Left renal cortex interstitium (tissue), 4 donors: ENCODE results near the gene COLQ. TPM values are rescaled to one million over a fixed set of nuclear protein-coding genes. Genes with fewer than 3 reads are reported as not detected.

Experiments
- DNase-seq, 4 donors: peaks; one replicate each; pipeline ENCODE4 v3.0.0-alpha.2; 2013; ENCODE audit warnings: low read depth in 4 of 4, low spot score in 2 of 4, missing footprints in 1 of 4
- polyA plus RNA-seq, 4 donors: library from polyadenylated mRNA; unstranded; fragments of 120-200 nt; gene quantifications; one replicate each; pipeline ENCODE4 v1.2.1, GENCODE V29; 2013; ENCODE audit not compliant: insufficient read length in 4 of 4

Gene COLQ
- polyA plus RNA-seq, 4 donors = 3.0 to 13.5 (median 7.4) TPM

DNA sequence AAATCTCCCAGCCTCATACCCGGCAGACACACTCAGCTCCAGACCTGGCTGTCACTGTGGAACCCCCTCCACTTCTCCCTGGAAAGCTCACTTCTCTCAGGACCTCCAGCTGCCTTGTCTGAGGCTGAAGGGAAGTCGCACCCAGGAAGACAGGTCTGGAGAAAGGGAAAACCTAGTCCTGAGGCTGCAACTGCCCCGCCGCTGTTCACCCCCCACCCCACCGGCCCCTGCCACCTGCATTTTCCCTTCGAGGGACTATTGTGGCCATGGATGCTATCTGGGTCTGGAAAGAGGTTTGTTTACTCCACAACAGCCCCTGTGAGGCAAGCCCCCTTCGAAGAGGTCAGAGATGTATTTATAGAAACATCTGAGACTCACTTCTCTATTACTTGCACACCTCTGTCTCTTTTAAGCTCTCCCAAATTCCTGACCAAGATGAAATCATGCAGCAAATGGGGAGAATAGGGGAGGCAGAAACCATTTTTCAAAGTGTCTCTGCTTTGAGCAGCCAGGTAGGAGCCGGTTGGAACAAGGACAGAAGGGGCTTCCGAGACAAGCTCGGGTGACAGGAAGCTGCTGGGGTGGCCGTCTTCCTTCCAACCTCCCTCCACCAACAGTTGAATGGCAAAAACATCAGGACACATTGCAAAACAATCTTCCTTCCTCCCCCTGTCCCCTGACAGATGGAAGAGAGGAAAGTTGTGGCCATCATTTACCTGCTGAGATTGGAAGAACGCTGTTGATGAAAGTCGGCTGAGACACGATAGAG, 518 bp downstream of the COLQ start:
- DNase-seq = no peak

DNA sequence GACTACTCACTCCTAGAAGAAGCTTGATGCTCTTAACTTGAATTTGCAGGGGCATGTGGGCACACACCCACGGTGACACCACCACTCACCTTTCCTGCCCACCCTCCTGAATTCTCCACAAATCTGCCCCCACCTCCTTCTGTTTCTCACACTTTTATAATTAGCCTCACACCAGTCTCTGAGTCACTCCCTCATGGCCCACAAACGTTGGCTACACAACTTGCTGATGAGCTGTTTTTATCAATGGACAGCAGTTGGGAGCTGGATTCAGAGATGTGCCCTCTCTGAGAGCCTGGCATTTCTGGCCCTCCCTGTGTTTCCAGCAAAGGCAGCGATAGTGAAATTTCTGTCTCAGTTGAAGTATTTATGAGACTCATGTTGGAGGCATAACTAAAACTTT, 1.3 kb downstream of the COLQ start:
- DNase-seq = no peak

DNA sequence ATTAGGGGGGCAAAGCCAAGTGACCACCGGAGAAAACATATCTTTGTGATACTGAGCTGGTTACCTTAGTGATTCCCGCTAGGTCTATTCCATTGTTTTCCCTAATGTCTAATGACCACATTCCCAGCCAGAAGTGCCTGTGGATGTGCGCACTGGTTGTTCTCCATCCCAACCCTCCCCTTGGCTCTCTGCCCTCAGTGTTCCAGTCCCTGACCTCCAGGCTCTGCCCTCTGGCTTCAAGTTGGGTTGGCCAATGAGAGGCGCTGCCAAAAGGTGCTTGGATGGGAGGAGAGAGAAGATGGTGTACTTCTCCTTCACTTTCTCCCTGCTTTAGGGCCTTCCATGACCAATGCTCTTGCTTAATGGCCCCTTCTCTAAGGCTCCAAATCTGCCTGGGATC, 2.4 kb downstream of the COLQ start:
- DNase-seq = no peak

DNA sequence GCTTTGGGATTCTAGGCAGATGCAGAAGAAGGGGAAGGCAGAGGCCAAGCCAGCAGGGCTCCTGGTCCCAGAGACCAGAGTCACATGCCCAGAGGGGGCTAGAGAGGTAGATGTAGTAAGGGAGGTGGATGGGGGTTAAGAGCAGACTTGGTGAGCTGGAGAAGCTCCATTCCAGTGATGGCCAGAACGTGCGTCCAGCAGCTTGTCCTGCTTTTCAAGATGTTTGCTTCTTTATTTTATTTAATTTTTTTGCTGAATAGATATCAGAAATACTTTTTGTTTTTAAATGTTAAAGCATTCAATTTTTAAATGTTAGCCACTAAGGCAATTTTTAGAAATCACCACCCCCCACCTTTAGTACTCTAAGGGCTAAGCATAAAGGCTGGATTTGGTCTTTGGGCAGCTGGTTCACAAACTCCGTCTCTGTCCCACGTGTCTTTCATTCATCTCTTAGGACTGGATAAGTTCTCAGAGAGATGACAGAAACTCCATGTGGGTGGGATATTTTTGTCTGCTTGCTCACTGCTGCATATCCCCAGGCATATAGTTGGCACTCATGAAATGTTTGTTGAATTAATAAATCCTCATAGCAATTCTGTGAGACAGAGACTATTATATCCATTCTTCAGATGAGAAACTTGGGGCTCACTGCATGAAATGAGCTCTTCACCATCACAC, 6.7 kb downstream of the COLQ start:
- no peak for DNase-seq

DNA sequence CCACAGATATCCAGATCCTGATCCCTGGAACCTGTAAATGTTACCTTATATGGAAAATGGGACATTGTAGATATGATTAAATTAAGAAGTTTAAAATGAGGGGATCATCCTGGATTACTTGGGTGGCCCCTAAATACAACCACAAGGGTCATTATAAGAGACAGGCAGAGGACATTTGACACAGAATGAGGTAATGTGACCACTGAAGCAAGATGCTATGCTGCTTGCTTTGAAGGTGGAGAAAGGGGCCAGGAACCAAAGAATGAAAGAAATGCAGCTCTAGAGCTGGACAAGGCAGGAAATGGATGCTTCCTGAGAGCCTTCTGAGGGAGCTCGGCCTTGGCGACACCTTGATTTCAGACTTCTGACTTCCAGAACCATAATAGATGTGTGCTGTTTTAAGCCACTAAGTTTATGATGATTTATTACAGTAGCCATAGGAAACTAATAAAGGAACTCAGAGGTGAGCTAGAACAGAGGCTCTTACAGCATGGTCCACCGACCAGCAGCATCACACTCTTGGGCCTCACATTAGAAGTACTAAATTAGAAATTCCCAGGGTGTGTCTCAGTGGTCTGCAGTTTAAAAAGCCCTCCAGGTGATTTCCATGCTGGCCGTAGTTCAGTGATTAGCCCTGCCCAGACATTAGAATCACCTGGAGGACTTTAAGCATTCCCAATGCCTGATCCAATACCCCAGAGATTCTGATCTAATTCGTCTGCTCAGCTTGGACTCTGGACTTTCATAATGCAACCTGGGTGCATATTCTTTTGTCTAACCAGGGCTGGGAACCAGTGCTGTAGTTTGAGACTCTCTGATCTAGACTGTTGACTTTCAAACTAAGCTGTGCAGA, 7.5 kb downstream of the COLQ start:
- no peak for DNase-seq

DNA sequence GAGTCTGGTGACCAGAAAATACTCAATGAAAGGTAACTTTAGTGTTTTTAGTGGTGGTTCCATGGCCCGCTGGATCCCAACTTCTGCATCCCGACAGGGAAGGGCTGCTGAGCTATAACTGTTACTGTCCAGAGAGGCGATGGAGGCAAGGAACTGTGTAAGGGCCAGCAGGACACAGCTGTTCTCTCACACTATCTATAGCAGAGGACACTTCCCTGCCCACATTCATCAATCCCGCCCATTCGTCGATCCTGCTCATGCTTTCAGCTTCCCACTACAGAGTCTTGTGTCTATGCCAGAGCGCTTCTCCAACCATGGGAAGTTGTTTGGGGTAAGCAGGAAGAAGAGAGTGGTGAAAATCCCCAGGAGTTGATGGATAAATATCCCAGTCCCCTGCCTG, 8.4 kb downstream of the COLQ start:
- DNase-seq = no peak

DNA sequence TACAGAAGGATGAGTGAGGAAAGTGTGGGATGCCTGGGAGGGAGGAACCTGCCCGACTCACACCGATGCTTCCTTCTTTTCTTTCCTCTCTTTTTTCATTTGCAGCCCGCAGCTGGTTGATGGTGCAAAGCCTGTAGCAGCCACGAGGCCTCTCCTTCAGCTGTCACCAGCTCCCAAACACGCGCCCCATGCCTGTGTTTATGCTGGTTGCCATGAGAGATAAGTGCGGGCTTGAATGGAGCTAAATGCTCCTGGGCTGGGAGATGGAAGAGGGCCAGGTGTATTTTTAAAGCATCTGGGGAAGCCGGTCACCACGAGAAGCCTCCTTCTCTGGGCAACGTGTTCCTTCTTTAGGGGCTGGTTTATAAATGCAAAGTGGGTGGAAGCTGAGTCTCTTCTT, 9.3 kb downstream of the COLQ start:
- DNase-seq = no peak

DNA sequence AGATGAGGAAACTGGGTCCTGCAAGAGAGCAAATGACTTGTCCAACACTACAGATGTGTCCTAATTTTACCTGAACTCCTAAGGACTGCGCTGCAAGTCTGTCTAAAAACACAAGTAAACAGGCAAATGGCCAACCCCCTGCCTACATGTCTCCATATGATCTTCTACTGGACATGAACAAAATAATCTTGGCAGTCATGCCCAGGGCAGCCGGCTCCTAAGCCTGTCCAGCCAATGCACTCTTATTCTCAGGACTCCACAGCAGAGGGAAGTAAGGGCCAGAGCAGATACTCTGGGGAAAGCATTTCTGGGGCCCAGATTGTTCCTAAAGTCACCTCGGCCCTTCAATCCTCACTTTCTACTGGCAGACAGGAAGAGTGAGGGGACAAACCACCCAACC, 10.3 kb downstream of the COLQ start:
- no peak for DNase-seq

DNA sequence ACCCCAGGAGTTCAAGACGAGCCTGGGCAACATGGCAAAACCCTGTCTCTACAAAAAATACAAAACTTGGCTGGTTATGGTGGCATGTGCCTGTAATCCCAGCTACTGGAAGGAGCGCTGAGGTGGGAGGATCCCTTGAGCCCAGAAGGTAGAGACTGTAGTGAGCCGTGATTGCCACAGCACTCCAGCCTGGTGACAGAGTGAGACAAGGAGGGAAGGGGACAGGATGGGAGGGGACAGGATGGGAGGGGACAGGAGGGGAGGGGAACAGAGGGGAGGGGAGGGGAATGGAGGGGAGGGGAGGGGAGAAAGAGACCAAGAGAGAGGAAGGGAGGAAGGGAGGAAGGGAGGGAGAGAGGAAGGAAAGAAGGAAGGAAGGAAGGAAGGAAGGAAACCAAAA, 11.0 kb downstream of the COLQ start:
- no peak for DNase-seq

DNA sequence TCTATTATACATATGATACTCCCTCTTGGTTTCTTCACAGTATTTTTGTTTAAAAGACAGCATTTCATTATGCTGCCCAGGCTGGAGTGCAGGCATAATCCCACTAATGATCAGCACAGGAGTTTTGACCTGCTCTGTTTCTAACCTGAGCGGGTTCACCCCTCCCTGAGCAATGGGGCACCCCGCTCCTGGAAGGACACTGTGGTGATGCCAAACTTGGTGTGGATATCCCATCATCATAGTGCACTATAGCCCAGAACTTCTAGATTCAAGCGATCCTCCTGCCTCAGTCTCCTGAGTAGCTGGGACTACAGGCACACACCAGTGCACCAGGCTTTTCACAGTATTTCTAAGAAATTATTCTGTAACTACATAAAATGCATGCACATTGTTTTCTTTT, 14.9 kb downstream of the COLQ start:
- DNase-seq = no peak

DNA sequence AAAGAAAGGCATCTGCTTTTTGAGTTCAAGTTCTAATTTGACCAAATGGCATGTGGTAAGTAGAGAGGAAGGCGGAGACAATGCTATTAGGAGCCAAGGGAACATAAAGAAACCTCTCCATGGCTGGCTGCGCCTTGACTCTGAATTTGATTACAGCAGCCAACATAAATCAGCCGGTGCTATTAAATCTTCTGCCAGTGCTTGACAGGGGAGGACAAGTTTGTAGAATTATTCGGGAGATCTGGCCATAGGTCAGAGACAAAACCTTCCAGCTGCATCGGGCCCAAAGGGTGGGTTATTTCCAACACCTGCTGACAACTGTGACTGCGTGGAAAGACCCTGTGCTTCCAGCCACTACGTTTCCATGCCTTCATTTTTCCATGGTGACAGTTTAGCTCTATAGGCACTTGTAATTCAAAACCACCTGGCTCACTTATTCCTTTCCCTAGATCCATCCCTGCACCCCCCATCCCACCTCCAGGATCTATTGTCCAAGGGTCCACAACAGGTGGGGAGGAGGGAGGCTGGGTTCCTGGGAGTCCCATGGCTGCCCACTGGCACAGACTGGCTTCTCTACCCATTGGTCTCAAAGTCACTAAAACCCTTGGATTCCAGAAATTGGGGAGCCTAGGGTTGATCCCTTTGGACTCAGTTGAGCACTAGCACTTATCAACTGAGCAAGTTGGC, 15.9 kb downstream of the COLQ start:
- DNase-seq = peak; percentile 69 to 87 (median 80)

DNA sequence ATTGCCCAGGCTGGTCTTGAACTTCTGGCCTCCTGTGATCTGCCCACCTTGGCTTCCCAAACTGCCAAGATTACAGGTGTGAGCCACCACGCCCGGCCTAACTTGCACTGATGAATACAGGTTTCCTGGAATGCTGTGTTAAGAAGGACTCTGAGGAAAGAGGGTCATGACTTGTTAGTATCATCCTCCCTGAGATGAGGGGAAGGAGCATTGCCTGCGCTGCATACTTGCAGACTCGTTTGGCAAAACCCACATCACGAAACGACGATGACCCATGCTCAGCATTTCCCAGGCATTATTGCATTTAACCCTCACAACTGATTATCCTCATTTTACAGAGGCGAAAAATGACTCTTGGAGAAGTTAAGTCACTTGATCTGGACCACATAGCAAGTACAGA, 18.9 kb downstream of the COLQ start:
- no peak for DNase-seq

DNA sequence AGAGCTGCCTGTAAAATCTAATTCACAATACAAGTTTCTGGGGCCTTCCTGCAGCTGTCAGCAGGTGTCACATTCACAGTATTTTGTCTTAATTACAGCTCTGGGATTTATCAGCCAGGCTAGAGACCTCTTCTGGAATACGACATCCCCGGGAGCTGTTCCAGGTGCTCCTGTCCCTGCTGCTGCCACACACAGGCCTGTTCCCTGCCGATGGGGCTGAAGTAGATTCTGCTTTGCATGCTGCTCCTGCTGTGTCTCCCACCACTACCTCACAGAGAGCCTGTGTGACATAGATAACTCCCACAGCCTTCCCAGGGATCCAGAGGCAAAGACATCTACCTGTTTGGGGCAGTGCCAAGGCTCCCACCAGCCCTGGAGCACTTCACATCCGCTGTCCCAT, 20.4 kb downstream of the COLQ start:
- DNase-seq = no peak

DNA sequence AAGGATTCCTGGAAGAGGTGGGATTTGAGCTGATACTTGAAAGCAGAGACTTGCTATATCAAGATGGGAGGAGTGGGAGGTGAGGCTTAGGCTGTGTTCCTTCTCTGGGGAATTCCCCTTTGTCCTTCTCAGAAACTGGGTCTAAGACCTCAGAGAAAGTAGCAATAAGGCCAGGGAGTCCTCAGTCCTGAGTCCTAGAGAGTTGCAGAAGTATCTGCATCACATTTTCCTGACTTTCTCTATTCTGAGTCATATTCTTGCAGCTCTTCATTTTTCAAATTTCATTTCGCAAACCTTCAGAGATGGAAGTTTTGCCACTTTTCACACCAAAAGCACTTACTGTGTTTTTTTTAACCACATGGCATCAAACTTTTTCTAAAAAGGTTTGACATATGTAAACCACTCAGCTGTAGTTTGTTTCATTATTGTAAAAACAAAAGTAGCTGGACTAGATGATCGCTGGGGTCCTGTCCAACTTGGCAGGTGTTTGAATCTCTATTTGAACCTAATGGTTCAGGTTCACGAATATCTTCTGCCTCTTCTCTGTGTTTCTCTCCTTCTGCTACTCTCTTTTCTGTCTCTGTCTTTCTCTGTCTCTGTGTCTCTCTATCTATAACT, 21.3 kb downstream of the COLQ start:
- no peak for DNase-seq

DNA sequence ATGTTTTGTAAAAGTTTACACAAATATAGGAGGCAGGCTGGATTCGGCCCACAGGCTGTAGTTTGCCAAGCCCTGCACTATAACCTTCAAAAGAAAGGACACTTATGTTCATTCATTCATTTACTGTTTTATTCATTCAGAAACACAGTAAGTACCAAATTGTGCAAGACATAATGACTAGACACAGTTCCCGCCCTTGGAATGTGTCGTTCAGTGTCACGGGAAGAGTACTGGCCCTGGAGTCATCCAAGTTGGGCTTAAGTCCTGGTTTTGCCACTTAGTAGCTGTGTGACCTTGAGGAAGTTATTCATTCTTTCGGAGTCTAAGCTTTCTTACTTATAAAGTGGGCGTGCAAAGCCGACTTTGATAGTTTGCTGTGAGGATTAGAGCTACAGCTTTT, 22.0 kb downstream of the COLQ start:
- no peak for DNase-seq

DNA sequence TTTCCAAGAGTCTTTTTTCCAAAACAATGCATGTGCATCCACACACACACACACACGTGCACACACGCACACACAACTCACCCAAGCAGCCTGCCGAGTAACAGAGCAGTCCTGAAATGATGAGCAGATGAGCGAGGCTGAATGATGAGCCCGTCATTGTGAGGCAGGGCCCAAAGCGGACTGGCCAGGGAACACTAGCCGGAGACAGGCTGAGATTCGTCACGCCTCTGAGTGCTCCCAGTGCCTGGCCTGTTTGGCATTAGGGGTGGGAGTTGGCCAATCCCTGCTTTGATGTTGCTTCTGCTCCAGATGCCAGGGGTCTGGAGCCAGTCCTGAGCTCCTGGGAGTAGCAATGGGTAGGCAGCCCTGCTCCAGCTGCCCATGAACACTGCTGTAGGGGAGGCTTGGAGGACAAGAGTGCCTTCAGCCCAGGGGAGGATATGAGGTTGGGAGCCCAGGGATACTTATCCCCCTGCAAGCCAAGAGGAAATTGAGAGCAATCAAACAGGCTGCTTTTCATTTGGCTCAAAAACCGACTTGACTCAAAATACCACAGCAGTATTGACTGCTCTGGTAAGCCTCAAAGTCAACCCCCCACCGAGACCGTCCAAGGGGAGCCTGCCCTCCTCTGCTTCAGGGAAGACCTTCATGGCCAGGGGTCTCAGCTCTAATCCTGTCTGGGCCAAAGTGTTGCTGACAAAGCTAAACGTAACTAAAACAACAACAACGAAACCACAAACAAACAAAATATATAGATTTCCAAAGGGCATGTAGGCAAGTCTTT, 22.9 kb downstream of the COLQ start:
- DNase-seq = no peak

DNA sequence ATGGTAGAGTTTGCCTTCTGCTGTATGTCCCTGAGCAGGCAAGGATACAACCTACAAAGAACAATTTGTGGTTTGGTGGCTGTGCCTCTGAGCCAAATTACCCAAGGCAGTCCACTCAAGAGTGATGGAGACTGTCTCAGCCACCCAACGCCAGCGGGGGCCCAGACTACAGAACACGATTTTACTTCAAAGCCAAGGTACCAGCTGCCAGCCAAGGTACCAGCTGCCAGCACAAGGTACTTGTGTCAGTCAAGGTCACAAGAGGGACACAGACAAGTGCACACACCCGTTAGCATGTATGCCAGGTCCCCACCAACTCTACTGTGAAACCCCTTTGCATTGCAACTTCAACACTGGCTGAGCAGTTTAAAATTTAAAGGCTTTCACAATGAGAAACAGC, 23.5 kb downstream of the COLQ start:
- no peak for DNase-seq

DNA sequence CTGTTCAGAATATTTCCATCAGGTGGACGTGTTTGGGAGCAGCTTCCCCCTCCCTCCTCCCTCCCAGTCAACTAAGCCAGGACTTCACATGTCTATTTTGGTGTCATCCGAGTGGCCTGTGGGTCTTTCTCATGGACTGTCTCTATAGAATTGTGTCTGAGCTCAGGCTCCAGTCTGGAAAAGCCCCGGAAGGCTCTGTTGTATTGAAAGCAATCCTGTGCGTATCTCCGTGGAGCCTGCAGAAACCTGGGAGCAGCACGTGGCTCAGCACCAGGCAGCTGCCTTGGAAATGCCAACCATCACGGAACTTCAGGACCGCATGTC, 25.2 kb downstream of the COLQ start:
- DNase-seq = no peak

DNA sequence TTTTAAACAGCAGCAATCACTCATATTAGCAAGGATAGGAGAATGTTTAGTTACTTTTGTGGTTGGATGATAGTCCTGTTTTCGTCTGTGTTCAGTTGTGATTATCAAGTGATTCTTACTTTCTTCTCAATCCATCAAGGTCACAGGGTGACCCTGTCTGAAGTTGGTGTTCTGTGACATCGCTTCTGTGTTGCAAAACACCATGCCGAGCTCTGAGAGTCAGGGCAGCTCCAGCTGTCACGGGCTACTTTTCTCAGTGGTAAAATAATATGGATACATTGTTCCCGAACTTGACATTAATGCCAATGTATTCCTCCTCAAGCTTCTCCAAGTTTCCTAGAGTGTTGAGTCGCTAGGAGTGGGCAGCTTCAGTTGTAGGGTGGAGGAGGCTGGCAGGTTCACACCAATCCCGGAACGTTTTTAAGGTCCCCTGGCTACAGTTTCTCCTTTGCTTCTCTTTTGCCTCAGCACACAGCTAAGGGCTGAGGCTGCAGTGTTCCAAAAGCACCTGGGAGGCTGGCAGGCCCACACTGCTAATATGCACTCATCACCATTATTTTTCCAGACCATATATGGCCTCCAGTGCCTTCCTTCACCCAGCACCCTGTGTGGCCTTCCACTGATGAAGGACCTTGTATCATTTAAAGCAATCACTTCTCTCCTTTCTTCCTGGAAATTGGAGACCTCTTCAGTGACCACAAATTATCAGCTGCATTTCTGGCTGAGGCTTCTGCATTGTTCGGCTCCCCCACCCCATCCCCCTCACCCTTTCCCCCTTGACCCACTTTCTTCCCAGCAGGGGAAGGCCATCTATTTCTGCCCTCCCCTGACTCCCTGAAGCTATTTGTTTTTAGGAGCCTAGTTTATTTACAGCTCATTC, 25.8 kb downstream of the COLQ start:
- no peak for DNase-seq
